Fibroblast of mammary gland (primary cell): ENCODE results near the gene DNAAF1.

Experiments
- DNase-seq: peaks from one replicate; pipeline ENCODE4 v3.0.0-alpha.2; 2010; ENCODE audit warnings: low read depth
- H3K4me3 ChIP-seq: 2 replicates; pipeline ENCODE4 v1.5.1; 2011; ENCODE audit warnings: low read depth, mild to moderate bottlenecking, low read length, moderate library complexity; ENCODE audit not compliant: control insufficient read depth
- TF ChIP-seq, protein P1 (sequence below): conservative IDR thresholded peaks from 2 replicates; pipeline ENCODE4 v1.5.1; 2011; ENCODE audit warnings: low read depth, low read length, inconsistent platforms; ENCODE audit not compliant: control insufficient read depth, insufficient read depth

DNAAF1 gene

DNA sequence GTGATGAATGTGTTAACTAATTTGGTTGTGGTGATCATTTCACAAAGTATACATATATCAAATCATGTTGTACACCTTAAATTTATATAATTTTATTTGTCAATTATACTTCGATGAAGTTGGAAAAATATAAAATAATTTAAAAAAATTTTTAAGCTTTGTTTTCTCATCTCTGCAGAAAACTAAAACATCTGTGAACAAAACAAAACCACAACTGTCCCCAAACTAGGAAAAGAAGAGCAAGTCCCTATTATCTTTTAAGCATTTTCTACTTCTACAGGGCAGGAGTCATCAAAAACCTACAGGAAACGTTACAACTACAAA lies 6.6 kb upstream of the DNAAF1 start:
- TF ChIP-seq, protein P1, sequence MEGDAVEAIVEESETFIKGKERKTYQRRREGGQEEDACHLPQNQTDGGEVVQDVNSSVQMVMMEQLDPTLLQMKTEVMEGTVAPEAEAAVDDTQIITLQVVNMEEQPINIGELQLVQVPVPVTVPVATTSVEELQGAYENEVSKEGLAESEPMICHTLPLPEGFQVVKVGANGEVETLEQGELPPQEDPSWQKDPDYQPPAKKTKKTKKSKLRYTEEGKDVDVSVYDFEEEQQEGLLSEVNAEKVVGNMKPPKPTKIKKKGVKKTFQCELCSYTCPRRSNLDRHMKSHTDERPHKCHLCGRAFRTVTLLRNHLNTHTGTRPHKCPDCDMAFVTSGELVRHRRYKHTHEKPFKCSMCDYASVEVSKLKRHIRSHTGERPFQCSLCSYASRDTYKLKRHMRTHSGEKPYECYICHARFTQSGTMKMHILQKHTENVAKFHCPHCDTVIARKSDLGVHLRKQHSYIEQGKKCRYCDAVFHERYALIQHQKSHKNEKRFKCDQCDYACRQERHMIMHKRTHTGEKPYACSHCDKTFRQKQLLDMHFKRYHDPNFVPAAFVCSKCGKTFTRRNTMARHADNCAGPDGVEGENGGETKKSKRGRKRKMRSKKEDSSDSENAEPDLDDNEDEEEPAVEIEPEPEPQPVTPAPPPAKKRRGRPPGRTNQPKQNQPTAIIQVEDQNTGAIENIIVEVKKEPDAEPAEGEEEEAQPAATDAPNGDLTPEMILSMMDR, result no peak
- DNase-seq, result no peak
- no peak overlapping the region for H3K4me3 ChIP-seq

DNA sequence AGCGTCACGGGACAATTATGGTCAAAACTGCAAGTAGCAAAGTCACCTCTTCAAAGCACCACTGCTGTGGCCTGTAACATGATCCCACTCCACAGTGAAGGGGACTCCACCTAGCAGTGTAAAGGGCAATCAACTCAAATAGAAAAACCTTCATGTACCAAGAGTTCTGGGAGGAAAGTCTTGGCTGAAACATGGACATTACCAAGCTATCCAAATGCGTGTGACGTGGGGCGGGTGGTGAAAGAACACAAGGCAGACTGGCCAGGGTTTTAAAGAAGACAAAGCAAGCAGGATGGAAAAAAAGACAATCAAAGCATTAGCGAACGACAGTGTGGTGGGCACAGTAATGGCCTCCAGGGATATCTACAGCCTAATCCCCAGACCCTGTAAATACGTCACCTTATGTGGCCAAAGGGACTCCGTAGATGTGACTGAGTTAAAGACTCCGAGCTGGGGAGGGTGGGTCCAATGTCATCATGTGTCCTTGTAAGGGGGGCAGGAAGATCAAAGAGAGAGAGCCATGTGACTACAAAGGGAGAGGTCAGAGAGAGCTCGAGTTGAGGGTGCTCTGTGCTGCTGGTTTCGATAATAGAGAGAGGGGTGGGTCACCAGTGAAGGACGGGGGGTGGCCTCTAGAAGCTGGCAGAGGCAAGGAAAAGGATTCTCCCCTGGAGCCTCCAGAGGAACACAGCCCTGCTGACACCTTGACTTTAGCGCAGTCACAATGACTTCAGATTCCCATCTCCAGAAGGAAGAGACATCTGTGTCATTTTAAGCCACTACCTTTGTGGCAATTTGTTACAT lies 6.1 kb upstream of the DNAAF1 start:
- no peak overlapping the region for H3K4me3 ChIP-seq
- DNase-seq, result peak; percentile 49
- TF ChIP-seq, protein P1, result no peak

DNA sequence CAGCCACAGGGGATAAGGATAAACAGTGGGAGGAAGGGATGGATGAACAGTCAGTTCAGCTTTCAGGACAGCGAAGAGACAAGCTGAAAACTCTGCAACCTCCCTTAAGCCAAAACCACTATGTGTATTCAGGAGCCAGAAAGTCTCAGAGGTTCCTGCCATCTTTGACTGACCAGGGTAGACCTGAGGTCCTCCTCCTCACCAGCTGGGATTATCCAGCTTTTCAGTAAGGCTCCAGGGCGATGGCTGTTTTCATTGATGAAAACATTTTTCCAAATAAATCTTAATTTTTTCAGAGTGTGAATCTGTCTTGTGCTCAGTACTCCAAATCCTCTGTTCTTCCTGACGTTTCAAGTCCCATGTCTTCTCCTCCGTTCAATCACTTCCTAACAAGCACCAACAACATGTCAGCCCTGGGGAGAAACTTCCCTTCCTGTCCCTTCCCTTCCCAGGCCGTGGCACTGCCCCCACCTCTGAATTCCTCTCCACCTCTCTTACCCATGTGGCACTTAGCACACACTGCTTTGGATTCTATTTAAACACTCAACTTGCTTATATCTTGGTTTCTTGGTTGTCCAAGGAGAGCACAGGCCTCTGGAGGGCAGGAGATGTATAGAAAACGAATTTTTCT lies 5.4 kb upstream of the DNAAF1 start:
- TF ChIP-seq, protein P1, result no peak
- no peak for DNase-seq

DNA sequence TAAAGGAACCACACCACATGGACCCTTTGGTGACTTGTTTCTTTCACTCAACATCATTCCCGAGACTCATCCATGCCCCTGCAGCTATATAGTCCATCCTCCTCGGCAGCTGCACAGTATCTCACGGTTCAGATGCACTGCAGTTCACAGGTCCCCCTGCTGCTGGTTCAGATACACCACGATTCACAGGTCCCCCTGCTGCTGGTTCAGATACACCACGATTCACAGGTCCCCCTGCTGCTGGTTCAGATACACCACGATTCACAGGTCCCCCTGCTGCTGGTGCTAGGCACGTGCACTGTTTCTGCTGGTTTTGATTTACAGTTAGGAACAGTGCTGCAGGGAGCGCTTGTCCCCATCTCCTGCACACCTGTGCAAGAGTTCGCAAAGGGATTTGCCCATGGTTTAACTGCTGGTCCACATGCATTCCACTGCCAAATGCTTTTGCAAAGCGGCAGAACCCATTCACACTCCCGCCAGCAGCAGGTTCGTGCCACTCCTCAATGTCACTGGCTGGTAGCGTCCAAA lies 3.9 kb upstream of the DNAAF1 start:
- H3K4me3 ChIP-seq, result no peak overlapping the region
- no peak for DNase-seq
- TF ChIP-seq, protein P1, result no peak

More for the DNA sequence above, 5.4 kb upstream of the DNAAF1 start:
- H3K4me3 ChIP-seq, result no peak overlapping the region

DNA sequence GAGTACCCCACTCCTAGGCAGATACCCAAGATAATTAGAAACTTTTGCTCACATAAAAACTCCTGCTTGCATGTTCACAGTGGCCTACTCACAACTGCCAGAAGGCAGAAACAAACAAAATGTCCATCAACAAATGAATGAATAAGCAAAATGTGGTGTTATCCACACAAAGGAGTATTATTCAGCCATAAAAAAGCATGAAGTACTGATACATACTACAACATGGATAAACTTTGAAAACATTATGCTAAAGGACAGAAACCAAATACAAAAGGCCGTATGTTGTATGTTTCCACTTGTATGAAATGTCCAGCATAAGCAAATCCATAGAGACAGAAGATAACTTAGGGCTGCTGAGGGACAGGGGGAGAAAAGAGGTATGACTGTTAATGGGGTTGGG lies 2.0 kb upstream of the DNAAF1 start:
- TF ChIP-seq, protein P1, result no peak
- DNase-seq, result no peak
- H3K4me3 ChIP-seq, result no peak overlapping the region

DNA sequence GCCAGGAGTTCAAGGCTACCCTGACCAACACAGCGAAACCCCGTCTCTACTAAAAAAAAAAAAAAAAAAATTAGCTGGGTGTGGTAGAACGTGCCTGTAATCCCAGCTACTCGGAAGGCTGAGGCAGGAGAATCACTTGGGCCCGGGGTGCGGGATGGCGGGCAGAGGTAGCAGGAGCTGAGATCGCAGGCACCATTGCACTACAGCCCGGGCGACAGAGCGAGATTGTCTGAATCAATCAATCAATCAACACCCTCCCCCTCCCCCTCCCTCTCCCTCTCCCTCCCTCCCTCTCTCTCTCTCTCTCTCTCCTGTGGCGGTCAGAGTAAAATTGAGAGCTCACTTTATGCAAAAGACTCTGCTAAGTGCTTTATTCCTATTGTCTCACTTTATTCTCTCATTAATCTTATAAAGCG lies 1.3 kb upstream of the DNAAF1 start:
- TF ChIP-seq, protein P1, result no peak
- peak overlapping the region; percentile 81 for H3K4me3 ChIP-seq
- peak; percentile 7 for DNase-seq
